HG03045 (cell line): ENCODE results near the gene PKD2L1.
A peak's percentile ranks its signal among the peaks of the same experiment; 100 is the strongest.
"Not testable (repeated sequence)": the region's sequence is repeated elsewhere in the genome, so short reads cannot be mapped to it uniquely, and the experiment has no call there.

Source experiments
- ATAC-seq: cut with Tn5 transposase; IDR thresholded peaks from one replicate; pipeline ENCODE4 v1.9.1; 2021; ENCODE audit warnings: mild to moderate bottlenecking, moderate library complexity; ENCODE audit not compliant: unreplicated experiment

Gene PKD2L1

GRCh38 chr10:100334762-100335161 lies 4.7 kb upstream of the PKD2L1 start:
- no peak for ATAC-seq

DNA sequence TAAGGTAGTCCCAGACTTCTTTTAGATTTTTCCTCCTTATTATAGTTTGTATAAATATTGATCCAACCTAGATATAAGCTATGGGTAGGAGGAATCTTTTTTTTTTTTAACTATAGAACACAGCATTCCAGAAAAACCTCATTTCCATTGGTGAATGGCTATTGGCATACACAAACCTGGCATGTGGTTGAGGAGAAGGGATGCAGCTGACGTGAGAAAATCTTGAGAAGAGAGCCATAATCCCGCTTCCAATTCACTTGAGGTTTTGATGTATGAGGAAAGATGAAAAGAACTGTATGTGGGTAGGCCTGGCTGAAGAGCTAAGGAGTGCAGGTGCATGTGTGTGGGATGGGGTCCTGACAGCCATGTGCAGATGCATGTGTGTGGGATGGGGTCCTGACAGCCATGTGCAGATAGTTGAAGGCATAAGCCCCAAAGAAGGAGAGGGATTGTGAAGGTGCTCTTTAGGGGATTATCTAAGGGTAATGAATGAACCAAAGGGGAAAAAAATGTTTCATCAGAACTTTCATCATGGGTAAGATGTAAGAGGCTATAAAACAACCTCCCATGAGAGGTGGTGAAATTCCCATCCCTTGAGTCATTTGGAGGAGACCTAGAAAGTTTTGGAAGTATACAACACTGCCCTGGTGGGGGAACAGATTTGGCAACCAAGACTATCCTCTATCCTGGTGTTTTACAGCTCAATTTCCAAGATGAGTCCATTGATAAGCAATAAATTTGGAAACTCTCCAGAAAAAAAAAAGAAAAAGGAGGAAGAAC lies 3.8 kb upstream of the PKD2L1 start:
- ATAC-seq = no peak

DNA sequence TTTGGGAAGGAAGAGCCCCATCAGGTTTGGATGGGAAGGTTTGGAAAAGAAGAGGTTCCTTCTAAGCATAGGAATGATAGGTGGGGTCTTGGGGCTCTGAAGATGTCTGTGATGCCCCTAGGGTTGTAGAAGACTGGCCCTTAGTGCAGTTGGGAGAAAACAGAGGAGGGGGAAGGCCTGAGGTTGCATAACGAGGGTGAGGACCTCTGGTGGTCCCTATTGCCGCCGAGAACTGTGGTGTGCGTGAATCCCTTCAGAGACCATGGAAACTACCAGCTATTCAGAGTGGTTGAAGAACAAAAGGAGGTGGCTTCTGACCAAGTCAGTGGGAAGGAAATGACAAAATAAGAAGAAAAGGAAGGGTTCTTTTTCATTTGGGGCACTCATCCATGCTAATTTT lies 3.1 kb upstream of the PKD2L1 start:
- no peak for ATAC-seq

GRCh38 chr10:100328198-100328597 lies 1.8 kb downstream of the PKD2L1 start:
- ATAC-seq = no peak

DNA sequence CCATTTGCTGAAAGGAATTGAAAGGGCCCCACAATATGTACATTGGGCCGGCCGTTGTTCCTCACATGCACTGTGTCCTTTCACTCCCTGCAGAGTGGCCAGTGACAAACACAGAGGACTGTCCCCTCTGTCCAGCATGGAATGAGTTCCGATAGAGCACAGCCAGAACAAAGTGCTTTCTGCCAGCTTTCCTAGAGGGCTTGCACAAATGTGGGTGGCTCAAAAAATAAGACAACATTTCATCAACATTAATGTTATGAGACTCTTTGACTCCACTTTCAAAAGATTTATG lies 2.4 kb downstream of the PKD2L1 start:
- ATAC-seq = no peak

DNA sequence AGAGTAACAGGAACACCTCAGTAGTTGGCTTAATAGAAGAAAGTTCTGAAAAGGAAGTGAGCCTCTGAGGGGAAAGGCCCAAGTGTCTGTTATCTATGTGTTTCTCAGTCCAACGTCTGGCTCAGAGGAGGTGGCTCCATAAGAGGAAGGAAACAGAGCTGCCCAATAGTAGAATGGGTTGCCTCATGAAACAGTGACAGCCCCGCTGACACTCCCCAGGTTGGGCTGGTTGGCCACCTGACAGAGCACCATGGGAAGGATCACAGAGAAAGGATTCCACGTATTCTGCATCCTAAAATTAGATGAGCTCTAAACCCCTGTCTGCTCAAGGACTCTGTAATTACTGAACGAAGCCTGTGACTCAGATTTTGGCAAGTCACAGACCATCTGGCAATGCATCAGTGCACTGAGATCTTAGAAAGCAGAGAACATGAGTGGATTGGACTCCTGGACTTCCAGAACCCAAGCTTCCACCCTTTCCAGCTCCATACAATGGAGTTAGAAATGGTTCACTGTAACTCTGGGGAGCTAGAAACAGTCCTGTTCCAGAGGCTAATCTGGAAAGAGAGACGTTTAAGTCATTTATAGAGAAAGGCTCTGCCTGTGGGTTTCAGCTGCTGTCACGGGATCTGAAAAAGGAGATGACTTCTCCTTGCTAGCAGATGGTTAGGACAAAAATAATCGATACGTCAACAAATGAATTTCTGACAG lies 2.9 kb downstream of the PKD2L1 start:
- peak; percentile 98 for ATAC-seq

- no peak for ATAC-seq
These were observed 4.9 kb downstream of the PKD2L1 start for GRCh38 chr10:100325158-100325557.

DNA sequence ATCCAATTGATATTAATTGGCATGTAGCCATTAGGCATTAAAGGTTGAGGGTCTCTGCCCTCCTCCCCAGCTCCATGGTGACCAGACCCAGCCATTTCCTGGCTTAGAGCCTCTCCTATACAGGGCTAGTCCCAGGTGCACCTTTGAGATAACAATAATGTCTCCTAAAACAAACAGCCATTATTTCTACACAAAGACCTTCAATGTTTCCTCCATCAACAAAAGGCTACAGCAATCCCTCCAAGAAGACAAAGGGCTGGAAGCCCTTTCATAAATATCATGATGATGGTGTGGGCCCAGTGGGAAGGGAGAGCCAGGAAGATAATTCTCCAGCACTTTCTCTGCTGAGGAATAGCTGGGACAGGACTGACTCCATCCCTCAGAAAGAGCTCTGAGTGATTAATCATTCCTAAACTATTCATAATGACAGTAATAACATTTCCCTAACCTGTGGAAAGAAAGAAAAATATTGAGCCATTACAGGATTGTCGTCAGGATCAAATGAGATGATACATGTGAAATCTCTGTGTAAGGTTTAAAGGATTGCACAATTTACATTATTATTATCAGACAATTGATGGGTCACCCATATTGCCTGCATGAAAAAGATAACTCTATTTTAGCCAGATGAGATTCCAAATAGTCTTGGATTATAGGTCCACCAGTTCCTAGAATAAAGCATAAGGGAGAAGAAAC lies 10.2 kb downstream of the PKD2L1 start:
- ATAC-seq = no peak

DNA sequence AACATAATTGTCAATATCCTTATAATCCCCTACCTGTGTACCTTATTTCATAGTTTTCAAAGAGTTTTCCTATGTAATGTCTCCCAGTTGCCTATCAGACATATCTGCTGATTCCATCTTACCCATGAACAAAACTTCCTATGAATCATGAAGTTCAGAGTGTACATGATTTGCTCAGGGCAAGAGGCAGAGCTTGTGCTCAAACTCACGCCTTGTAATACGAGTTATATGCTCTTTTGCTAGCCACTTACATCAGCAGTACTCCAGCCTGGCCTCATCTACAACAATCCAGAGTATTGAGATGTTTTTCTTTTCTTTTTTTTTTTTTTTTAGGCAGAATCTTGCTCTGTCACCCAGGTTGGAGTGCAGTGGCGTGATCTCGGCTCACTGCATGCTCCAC lies 11.8 kb downstream of the PKD2L1 start:
- ATAC-seq = no peak

DNA sequence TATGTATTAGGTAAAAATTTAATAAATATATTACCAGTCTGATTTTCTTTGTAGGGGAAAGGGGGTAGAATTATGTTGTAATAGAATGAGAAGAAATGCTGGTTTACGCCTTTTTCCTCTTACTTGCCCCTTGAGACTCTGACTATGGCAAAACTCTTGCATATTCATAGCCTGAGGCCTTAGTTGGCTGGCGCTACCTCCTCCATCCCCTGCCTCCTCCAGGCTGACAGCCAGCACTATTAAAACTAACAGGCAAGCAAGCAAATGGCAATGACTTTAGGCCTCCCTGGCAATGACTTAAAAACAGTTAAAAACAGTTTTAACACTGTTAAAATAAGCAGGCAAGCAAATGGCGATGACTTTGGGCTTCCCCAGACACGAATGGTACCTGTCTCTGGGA lies 14.4 kb downstream of the PKD2L1 start:
- ATAC-seq = no peak

DNA sequence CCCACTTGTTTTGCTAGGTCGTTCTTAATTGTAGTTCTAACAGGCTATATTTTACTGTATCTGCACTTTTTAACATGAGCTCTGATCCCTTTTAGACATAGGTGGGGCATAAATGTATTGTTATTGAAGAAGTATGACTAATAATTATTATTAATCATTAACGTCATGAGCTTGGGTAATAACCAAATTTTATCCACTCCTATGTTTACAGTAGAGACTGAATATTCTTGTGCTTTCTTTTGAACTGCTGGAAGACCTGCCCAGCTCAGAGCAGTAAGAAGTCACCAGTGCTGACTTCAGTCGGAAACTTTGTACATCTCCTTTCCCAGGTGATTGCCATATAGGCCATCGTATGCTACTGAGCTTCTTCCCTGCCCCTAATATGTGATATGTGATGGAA lies 18.7 kb downstream of the PKD2L1 start:
- no peak for ATAC-seq

- ATAC-seq = no peak
These were observed 22.3 kb downstream of the PKD2L1 start for GRCh38 chr10:100307684-100308083.

- ATAC-seq = no peak
These were observed 23.2 kb downstream of the PKD2L1 start for GRCh38 chr10:100306861-100307260.

GRCh38 chr10:100304414-100304813 lies 25.6 kb downstream of the PKD2L1 start:
- ATAC-seq = no peak

GRCh38 chr10:100303724-100304319 lies 26.2 kb downstream of the PKD2L1 start:
- no peak for ATAC-seq

DNA sequence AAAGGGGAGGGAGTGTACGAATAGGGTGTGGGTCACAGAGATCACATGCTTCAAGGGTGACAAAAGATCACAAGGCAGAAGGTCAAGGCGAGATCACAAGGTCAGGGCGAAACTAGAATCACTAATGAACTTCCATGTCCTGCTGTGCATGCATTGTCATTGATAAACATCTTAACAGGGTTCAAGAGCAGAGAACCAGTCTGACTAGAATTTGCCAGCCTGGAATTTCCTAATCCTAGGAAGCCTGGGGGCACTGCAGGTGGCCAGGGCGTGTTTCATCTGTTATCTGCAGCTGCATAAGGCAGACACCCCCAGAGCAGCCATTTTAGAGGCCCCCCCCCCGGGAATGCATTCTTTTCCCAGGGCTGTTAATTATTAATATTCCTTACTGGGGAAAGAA lies 28.9 kb downstream of the PKD2L1 start:
- not testable (repeated sequence) for ATAC-seq

- no peak for ATAC-seq
These were observed 32.8 kb downstream of the PKD2L1 start for GRCh38 chr10:100297242-100297641.

DNA sequence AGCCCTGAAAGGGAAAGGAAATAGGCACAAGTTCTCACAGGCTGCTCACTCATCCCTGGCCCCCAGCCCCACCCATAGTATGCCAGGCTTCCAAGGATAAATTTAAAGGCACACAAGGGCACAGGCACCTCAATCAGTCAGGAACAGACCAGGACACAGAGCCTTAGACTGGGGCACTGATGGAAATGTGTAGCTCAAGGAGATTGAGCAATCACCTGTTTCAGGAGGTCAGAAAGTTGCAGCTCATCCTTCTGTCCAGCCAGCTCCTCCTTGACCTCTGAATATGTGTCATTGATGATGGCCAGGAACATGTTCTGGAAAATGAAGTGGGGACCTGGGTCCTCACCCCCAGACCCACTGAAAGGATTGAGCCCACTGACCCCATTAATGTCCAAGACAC lies 37.0 kb downstream of the PKD2L1 start:
- ATAC-seq = no peak

DNA sequence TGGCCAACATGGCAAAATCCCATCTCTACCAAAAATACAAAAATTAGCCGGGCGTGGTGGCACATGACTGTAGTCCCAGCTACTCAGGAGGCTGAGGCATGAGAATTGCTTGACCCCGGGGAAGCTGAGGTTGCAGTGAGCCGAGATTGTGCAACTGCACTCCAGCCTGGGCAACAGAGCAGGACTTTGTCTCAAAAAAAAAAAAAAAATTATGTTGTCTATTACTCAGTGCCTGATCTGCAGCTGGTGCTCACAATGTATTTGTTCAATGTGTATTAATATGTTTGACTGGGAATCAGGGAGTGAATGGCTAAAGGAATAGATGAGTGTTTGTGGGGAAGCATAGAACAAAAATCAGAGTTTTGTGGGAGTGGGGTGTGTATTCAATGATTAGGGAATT lies 37.7 kb downstream of the PKD2L1 start:
- not testable (repeated sequence) for ATAC-seq

GRCh38 chr10:100291356-100291755 lies 38.7 kb downstream of the PKD2L1 start:
- ATAC-seq = no peak

DNA sequence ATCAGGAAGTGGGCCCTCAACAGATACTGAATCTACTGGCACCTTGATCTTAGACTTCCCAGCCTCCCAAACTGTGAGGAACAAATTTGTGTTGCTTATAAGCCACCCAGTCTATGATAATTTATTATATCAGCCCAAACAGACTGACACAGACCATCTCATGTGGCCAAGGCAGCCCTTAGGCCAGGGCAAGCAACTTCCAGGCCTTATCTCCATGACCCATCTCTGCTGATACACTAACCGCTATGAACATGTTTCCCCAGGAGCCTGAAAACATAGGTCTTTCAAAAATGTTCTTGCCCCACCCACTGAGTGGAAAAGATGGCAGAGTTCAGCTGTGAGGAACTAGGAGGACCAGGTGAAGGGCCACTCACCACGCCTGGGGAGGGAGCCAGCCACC lies 40.4 kb downstream of the PKD2L1 start:
- no peak for ATAC-seq

DNA sequence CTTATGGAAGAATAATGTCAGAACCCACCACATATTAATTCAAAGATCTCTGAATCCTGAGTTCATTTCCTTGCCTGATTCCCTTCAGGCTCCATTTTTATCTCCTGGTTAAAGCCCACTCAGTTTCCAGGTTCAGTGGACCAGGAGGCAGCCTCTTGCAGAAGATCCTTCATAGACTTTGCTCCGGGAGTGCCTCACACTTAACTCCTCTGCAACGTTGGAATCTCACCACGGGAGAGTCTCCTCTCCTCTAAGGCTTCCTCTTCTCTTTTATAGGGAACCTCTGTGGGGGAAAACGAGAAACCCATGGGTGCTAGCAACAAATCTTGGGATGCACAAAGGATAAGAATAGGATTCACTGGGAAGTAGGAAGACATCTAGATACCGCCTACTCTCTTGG lies 41.8 kb downstream of the PKD2L1 start:
- ATAC-seq = no peak
